ENCODE data around the gene IMMP2L.

- TF ChIP-seq EZH2phosphoT487 (IDR thresholded peaks at IDR 0.05; ENCODE audit: insufficient read depth, low read depth) (no peak), EZH2 (IDR thresholded peaks at IDR 0.05; ENCODE audit: insufficient read depth, poor library complexity, severe bottlenecking) (no peak)
Observed at GRCh38 chr7:110921595-110922151, 640.6 kb downstream of the IMMP2L start.

Measured in GM23248 (cell line).